Progenitor cell of endocrine pancreas (in vitro differentiated cells): ENCODE measurements around the gene UBE2K. TPM values are rescaled to one million over a fixed set of nuclear protein-coding genes. Genes with fewer than 3 reads are reported as not detected.
"Not testable (repeated sequence)": the region's sequence is repeated elsewhere in the genome, so short reads cannot be mapped to it uniquely, and the experiment has no call there.

Experiments used
- DNase-seq: peaks from one replicate; pipeline ENCODE4 v3.0.0; 2021; ENCODE audit warnings: low spot score; ENCODE audit not compliant: unreplicated experiment
- H3K27ac Mint-ChIP-seq: 2 replicates; pipeline ENCODE4 v1.8.0; 2021; ENCODE audit warnings: mild to moderate bottlenecking, moderate library complexity, mixed read lengths
- H3K27me3 Mint-ChIP-seq: 2 replicates; pipeline ENCODE4 v1.8.0; 2021; ENCODE audit warnings: mixed read lengths
- H3K36me3 Mint-ChIP-seq: 2 replicates; pipeline ENCODE4 v1.8.0; 2022; ENCODE audit warnings: mixed read lengths; ENCODE audit not compliant: insufficient read depth
- H3K4me1 Mint-ChIP-seq: 2 replicates; pipeline ENCODE4 v1.8.0; 2021; ENCODE audit warnings: low read depth, mixed read lengths
- H3K4me3 Mint-ChIP-seq: 2 replicates; pipeline ENCODE4 v1.8.0; 2021; ENCODE audit warnings: low read depth, mild to moderate bottlenecking, moderate library complexity, mixed read lengths
- H3K9me3 Mint-ChIP-seq: 2 replicates; pipeline ENCODE4 v1.8.0; 2021; ENCODE audit warnings: low read depth, mixed read lengths
- CTCF ChIP-seq: fragments of 200-600 bp; sonication (generic); IDR thresholded peaks from one replicate; pipeline ENCODE4 v1.5.0; 2021; ENCODE audit warnings: antibody characterized with exemption, mild to moderate bottlenecking; ENCODE audit not compliant: unreplicated experiment
- total RNA-seq: library from RNA; stranded (reverse); gene quantifications from 2 replicates; pipeline ENCODE4 v1.2.1, GENCODE V29; 2021

Gene UBE2K
- total RNA-seq, 1 donor from 2014 or later: 110 TPM

GRCh38 chr4:39721788-39722187 lies 23.9 kb downstream of the UBE2K start:
- H3K4me1 Mint-ChIP-seq: peaks cover 16% of the 10 kb centered on the region
- H3K36me3 Mint-ChIP-seq: peaks cover 13% of the 10 kb centered on the region
- no peak for DNase-seq
- H3K27me3 Mint-ChIP-seq: no peaks in the 10 kb centered on the region
- TF ChIP-seq CTCF: no peak
- no peak overlapping the region for H3K4me3 Mint-ChIP-seq
- peaks cover 5% of the 10 kb centered on the region for H3K9me3 Mint-ChIP-seq
- H3K27ac Mint-ChIP-seq: peak overlapping the region; percentile 49

GRCh38 chr4:39729557-39729956 lies 31.6 kb downstream of the UBE2K start:
- Mint-ChIP-seq H3K27ac (peak overlapping the region; percentile 81), H3K4me3 (no peak overlapping the region), H3K4me1 (peaks cover 9% of the 10 kb centered on the region), H3K27me3 (no peaks in the 10 kb centered on the region), H3K9me3 (peaks cover 3% of the 10 kb centered on the region), H3K36me3 (peaks cover 10% of the 10 kb centered on the region)
- no peak for TF ChIP-seq CTCF
- DNase-seq: no peak

- no peak overlapping the region for H3K4me3 Mint-ChIP-seq
- no peak for TF ChIP-seq CTCF
- peaks cover 3% of the 10 kb centered on the region for H3K9me3 Mint-ChIP-seq
- H3K27ac Mint-ChIP-seq: no peak overlapping the region
- H3K27me3 Mint-ChIP-seq: no peaks in the 10 kb centered on the region
- DNase-seq: no peak
- H3K4me1 Mint-ChIP-seq: peaks cover 8% of the 10 kb centered on the region
- H3K36me3 Mint-ChIP-seq: peaks cover 10% of the 10 kb centered on the region
Measured at GRCh38 chr4:39730072-39730471, 32.1 kb downstream of the UBE2K start.

- Mint-ChIP-seq H3K4me3 (no peak overlapping the region), H3K4me1 (peaks cover 6% of the 10 kb centered on the region), H3K36me3 (peaks cover 8% of the 10 kb centered on the region), H3K9me3 (peaks cover 3% of the 10 kb centered on the region), H3K27me3 (no peaks in the 10 kb centered on the region), H3K27ac (no peak overlapping the region)
- DNase-seq: no peak
- no peak for TF ChIP-seq CTCF
Measured at GRCh38 chr4:39731908-39732307, 34.0 kb downstream of the UBE2K start.

GRCh38 chr4:39732728-39733127 lies 34.8 kb downstream of the UBE2K start:
- Mint-ChIP-seq H3K36me3 (peaks cover 7% of the 10 kb centered on the region), H3K9me3 (peaks cover 3% of the 10 kb centered on the region), H3K4me3 (no peak overlapping the region), H3K27ac (peak overlapping the region; percentile 56), H3K27me3 (no peaks in the 10 kb centered on the region), H3K4me1 (peaks cover 6% of the 10 kb centered on the region)
- no peak for TF ChIP-seq CTCF
- DNase-seq: no peak

GRCh38 chr4:39739591-39739990 lies 41.7 kb downstream of the UBE2K start:
- H3K4me3 Mint-ChIP-seq, DNase-seq, H3K27ac Mint-ChIP-seq, H3K4me1 Mint-ChIP-seq, H3K9me3 Mint-ChIP-seq, H3K27me3 Mint-ChIP-seq: not testable (repeated sequence)
- H3K36me3 Mint-ChIP-seq: peaks cover 11% of the 10 kb centered on the region
